Measurements from ENCODE around the gene THOC2. TPM values are rescaled to one million over a fixed set of nuclear protein-coding genes. Genes with fewer than 3 reads are reported as not detected.

The THOC2 gene
- total and polyA plus RNA-seq, 9 of the 15 experiments (the other 6 are each of a cell fraction or from before 2014, with no cell fraction given): 131 to 234 (median 192) TPM

GRCh38 chrX:123731258-123731986, 1.4 kb downstream of the THOC2 start:
- CTCF ChIA-PET (ENCODE audit: low intra/inter-chr PET ratio): no interaction called here
- Histone ChIP-seq H3K36me3 (ENCODE audit: control insufficient read depth, insufficient read depth, low read length) (peaks cover 20% of the 10 kb centered on the region; the same call in 1 of the 3 replicates), H4K20me1 (replicated peaks; ENCODE audit: control insufficient read depth, insufficient read depth, low read length) (peaks cover 7% of the 10 kb centered on the region), H3K9me1 (ENCODE audit: control insufficient read depth, insufficient read depth, low read length) (no peaks in the 10 kb centered on the region), H3K9me3 (replicated peaks; ENCODE audit: control insufficient read depth, insufficient read depth, low read depth, low read length) (no peaks in the 10 kb centered on the region; the same call in 1 of the 2 replicates), H3K79me2 (ENCODE audit: control insufficient read depth, insufficient read depth, low read length) (peaks cover 68% of the 10 kb centered on the region), H2AFZ (ENCODE audit: low read depth, low read length) (no peak overlapping the region), H3K4me3 (peak overlapping the region; percentile 91), H3K4me2 (ENCODE audit: insufficient read depth, low read length) (peak overlapping the region; percentile 93), H3K27ac (ENCODE audit: extremely low read depth, low read depth, low read length) (peak overlapping the region; percentile 97), H3K9ac (ENCODE audit: insufficient read depth in 1 of 2, low read depth in 2 of 2, low read length in 2 of 2) (peak overlapping the region; percentile 97), H3K27me3 (ENCODE audit: control insufficient read depth in 2 of 2, insufficient read depth in 2 of 2, low read length in 2 of 2) (no peaks in the 10 kb centered on the region), H3K4me1 (replicated peaks in 1 of 2; ENCODE audit: control insufficient read depth in 2 of 2, insufficient read depth in 2 of 2, low read length in 2 of 2) (peaks cover 0 to 6% of the 10 kb centered on the region in 2 experiments; a peak in 2 of 5 replicates)
- FAIRE-seq (peak; percentile 51), ATAC-seq (peak; percentile 56), DNase-seq (ENCODE audit: extremely low read depth in 1 of 4, low spot score in 3 of 4) (peak; percentile 32 to 78 (median 48))
- BruUV-seq (replicated peaks): no TSS peak
- POLR2A ChIA-PET: interaction anchor here (0.7 to 1.9 kb wide), 6 partner anchors 11 to 46 kb away, joined by 3 to 6 read pairs (median 3); no protein-coding TSS in a partner anchor
- intact Hi-C loops (cut with micrococcal nuclease): no loop called here
- WGBS (ENCODE audit: insufficient coverage, low coverage, missing lambda C conversion rate): 1% methylated on average over 16 of the region's 16 CpGs
- in situ Hi-C loops (cut with MboI): no loop called here
- TF ChIP-seq, protein P1, sequence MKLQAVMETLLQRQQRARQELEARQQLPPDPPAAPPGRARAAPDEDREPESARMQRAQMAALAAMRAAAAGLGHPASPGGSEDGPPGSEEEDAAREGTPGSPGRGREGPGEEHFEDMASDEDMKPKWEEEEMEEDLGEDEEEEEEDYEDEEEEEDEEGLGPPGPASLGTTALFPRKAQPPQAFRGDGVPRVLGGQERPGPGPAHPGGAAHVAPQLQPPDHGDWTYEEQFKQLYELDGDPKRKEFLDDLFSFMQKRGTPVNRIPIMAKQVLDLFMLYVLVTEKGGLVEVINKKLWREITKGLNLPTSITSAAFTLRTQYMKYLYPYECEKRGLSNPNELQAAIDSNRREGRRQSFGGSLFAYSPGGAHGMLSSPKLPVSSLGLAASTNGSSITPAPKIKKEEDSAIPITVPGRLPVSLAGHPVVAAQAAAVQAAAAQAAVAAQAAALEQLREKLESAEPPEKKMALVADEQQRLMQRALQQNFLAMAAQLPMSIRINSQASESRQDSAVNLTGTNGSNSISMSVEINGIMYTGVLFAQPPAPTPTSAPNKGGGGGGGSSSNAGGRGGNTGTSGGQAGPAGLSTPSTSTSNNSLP (IDR thresholded peaks at IDR 0.05; ENCODE audit: borderline replicate concordance, low read depth, low read length): peak; percentile 34; the same call in 1 of the 2 replicates
- TF ChIP-seq, protein P2, sequence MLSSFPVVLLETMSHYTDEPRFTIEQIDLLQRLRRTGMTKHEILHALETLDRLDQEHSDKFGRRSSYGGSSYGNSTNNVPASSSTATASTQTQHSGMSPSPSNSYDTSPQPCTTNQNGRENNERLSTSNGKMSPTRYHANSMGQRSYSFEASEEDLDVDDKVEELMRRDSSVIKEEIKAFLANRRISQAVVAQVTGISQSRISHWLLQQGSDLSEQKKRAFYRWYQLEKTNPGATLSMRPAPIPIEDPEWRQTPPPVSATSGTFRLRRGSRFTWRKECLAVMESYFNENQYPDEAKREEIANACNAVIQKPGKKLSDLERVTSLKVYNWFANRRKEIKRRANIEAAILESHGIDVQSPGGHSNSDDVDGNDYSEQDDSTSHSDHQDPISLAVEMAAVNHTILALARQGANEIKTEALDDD (IDR thresholded peaks at IDR 0.05): peak; percentile 49; the same call in 1 of the 2 replicates
- TF ChIP-seq LCOR (CRISPR knock-in tag; IDR thresholded peaks at IDR 0.05) (peak; percentile 47; the same call in 1 of the 2 replicates), EP400 (IDR thresholded peaks at IDR 0.05) (peak; percentile 48), SMARCE1 (IDR thresholded peaks at IDR 0.05) (0 out of 2 replicates have a peak, but pooled peaks have one; percentile 16), TEAD4 (IDR thresholded peaks at IDR 0.05; ENCODE audit: low read length) (peak; percentile 33), TEAD4 (CRISPR knock-in tag; IDR thresholded peaks at IDR 0.05; ENCODE audit: borderline replicate concordance) (no peak), MEIS2 (IDR thresholded peaks at IDR 0.05; ENCODE audit: partially characterized antibody) (peak; percentile 2), VEZF1 (CRISPR knock-in tag; IDR thresholded peaks at IDR 0.05) (peak; percentile 55), PKNOX1 (IDR thresholded peaks at IDR 0.05) (peak; percentile 13; the same call in 1 of the 2 replicates), CBX3 (IDR thresholded peaks at IDR 0.05; ENCODE audit: borderline replicate concordance in 1 of 2, low read length in 2 of 2) (0 out of 3 replicates have a peak, but pooled peaks of 1 of the 2 experiments have one; percentile 30), DPF2 (IDR thresholded peaks at IDR 0.05) (peak; percentile 38; the same call in 1 of the 2 replicates), BRD9 (IDR thresholded peaks at IDR 0.05; ENCODE audit: low read depth, partially characterized antibody) (peak; percentile 59)
- TF ChIP-seq, protein P3, sequence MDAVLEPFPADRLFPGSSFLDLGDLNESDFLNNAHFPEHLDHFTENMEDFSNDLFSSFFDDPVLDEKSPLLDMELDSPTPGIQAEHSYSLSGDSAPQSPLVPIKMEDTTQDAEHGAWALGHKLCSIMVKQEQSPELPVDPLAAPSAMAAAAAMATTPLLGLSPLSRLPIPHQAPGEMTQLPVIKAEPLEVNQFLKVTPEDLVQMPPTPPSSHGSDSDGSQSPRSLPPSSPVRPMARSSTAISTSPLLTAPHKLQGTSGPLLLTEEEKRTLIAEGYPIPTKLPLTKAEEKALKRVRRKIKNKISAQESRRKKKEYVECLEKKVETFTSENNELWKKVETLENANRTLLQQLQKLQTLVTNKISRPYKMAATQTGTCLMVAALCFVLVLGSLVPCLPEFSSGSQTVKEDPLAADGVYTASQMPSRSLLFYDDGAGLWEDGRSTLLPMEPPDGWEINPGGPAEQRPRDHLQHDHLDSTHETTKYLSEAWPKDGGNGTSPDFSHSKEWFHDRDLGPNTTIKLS (IDR thresholded peaks at IDR 0.05; ENCODE audit: borderline replicate concordance, low read depth): peak; percentile 26; the same call in 1 of the 2 replicates
